ENCODE results near the gene SMYD3.

The SMYD3 gene

DNA sequence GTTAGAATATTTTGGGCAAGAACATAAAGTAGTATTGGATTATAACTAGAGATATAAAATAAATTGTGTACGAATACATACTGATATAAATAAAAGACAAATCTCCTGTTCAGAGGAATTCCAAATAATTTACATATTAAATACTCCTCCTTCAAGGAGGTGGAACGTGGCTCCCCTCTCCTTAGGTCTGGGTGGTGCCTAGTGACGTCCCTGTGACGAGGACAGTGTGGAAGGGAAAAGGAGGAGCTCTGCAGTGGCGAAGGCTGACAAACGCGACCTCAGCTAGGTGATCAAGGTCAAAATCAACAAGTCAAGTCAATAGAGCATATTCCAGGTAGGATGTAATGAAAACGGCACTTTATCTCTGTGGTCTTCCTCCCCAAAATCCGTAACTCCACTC, 310.0 kb downstream of the SMYD3 start:
- Histone ChIP-seq H3K27ac (no peak overlapping the region), H3K4me3 (no peak overlapping the region)
- DNase-seq (ENCODE audit: low spot score): no peak
- TF ChIP-seq, protein P1, sequence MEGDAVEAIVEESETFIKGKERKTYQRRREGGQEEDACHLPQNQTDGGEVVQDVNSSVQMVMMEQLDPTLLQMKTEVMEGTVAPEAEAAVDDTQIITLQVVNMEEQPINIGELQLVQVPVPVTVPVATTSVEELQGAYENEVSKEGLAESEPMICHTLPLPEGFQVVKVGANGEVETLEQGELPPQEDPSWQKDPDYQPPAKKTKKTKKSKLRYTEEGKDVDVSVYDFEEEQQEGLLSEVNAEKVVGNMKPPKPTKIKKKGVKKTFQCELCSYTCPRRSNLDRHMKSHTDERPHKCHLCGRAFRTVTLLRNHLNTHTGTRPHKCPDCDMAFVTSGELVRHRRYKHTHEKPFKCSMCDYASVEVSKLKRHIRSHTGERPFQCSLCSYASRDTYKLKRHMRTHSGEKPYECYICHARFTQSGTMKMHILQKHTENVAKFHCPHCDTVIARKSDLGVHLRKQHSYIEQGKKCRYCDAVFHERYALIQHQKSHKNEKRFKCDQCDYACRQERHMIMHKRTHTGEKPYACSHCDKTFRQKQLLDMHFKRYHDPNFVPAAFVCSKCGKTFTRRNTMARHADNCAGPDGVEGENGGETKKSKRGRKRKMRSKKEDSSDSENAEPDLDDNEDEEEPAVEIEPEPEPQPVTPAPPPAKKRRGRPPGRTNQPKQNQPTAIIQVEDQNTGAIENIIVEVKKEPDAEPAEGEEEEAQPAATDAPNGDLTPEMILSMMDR (IDR thresholded peaks at IDR 0.05): no peak

DNA sequence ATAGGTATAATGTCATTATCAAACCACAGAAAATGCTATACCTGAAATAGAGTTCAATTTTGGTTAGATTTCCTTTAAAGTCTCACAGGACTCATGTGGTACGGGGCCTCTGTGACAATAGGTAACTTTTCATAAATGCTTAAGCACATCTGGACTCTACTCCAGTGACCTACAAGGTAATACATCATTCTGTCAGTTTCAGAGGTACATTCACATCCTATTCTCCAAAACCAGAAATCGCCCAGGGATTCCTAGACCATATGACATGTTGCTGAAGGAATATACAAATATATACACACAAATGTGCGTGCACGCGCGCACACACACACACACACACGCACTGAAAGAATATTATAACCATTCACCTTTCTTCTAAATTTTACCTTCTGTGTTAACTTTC, 311.8 kb downstream of the SMYD3 start:
- no peak overlapping the region for H3K4me3 ChIP-seq

DNA sequence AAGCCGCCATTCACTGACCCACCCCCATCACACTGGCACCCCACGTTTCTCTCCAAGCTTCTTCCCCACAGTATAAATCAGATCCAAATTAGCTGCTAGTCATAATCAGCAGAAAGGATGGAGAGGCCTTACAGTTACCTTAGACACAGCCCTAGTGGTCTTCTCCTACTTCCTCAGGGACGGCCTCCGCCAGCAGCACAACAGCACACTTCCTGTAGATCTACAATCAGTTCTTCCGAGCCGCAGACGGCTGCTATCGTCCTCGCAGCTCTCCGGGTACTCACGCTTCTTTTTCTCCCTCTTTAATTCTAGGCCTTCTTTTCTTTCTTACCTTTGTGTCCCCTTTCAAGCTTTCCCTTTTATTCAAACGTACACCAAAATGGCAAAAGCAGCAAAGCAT, 313.5 kb downstream of the SMYD3 start:
- no peak overlapping the region for H3K27ac ChIP-seq
- DNase-seq (ENCODE audit: low spot score): no peak
- no peak overlapping the region for H3K4me3 ChIP-seq
- TF ChIP-seq, protein P1 (IDR thresholded peaks at IDR 0.05): no peak

More for the DNA sequence above, 311.8 kb downstream of the SMYD3 start:
- no peak for DNase-seq (ENCODE audit: low spot score)
- H3K27ac ChIP-seq: no peak overlapping the region
- TF ChIP-seq, protein P1 (IDR thresholded peaks at IDR 0.05): no peak

DNA sequence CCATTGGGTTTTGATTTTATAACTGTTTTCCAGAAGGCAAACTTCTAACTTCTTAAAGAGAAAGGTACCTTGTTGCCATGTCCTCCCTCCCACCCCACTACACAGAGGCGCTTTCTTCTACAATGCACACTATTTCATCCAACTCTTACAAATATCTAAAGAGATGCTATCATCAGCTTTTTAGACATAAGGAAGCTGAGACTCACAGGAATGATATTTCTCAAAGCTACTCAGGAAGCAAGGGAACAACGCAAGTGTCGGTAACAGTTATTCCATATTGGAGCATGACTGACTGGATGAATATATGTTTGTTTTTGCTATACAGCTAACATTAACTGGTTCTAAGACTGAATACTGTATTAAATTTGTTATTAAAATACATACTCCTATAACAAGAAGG, 318.0 kb downstream of the SMYD3 start:
- H3K27ac ChIP-seq: no peak overlapping the region
- no peak for DNase-seq (ENCODE audit: low spot score)
- TF ChIP-seq, protein P1 (IDR thresholded peaks at IDR 0.05): no peak
- H3K4me3 ChIP-seq: no peak overlapping the region

DNA sequence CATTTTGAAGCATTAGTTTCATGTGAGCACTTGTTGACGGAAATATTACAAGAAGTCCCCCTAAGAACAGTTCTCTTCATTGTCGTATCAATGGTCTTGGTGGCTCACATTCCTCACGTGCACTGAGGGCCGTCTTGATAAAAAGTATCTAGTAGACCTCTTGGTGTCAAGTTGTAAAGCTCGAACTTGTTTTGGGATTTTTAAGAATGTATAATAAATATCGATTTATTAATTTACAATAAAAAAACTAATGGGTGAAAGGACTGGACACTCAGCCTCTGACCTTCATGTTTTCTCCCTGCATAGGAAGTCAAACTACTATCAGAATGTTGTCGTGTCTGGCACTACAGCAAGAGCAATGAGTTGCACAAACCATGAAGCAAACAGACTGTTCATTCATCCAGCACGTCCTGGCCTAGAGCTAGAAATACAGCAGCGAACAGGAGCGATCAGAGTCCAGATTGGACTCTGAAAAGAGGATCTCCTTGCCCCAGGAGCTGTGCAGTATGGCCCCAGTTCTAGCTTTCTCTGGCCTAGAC, 319.2 kb downstream of the SMYD3 start:
- TF ChIP-seq, protein P1 (IDR thresholded peaks at IDR 0.05): no peak
- no peak overlapping the region for H3K27ac ChIP-seq
- DNase-seq (ENCODE audit: low spot score): no peak
- H3K4me3 ChIP-seq: no peak overlapping the region

DNA sequence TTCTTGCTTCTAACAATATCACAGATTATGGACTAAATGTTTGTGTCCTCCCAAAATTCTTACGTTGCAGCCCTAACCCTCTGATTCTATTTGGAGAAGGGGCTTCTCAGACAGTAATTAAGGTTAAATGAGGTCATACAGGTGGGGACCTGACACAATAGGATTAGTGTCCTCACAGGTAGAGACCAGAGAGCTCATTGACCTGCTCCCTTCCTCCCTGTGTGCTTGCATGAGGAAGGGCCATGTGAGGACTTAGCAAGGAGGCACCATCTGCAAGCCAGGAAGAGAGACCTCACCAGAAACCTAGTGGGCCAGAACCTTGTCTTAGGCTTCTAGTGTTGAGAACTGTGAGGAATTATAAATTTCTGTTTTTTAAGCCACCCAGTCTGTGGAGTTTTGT, 322.6 kb downstream of the SMYD3 start:
- TF ChIP-seq, protein P1 (IDR thresholded peaks at IDR 0.05): no peak
- Histone ChIP-seq H3K27ac (no peak overlapping the region), H3K4me3 (no peak overlapping the region)
- DNase-seq (ENCODE audit: low spot score): no peak

DNA sequence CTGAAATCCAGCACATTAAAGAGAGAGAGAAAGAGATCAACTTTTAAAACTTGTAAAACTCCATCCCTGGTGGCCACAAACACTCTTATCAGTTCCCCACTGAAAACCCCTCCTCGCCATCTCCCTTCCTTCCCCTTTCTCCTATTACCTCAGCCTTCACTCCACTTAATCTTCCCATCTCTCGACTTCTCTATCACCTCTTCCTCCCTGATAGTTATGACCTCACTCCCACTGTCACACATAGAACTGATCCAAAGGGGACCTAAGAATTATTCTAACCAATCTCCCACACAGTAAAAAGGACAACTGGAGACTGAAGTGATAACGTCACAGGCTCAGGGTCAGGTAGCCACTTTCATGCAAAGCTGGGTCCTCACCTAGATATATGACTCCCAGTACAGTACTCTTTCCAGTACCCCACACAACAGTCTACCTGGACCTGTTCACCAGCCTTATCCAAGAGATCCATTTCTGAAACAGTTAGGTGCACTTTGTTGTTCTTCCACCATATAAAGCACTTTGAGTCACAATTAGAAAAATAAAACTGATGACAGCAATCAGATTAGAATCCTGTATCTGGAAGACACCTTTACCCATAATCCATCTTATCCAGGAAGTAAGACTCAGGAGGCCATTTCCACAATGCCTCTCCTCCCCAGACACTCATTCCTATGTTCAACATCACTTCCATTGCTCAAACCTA, 324.8 kb downstream of the SMYD3 start:
- Histone ChIP-seq H3K4me3 (no peak overlapping the region), H3K27ac (no peak overlapping the region)
- TF ChIP-seq, protein P1 (IDR thresholded peaks at IDR 0.05): no peak
- no peak for DNase-seq (ENCODE audit: low spot score)

Measured in coronary artery (tissue), 2 donors.